GM23248 (cell line): ENCODE results near the gene NRCAM. TPM values are rescaled to one million over a fixed set of nuclear protein-coding genes. Genes with fewer than 3 reads are reported as not detected.

ENCODE experiments used
- DNase-seq: peaks from one replicate; pipeline ENCODE4 v3.0.0-alpha.2; 2015
- H2AFZ ChIP-seq: fragments of 200-600 bp; sonication (generic); 2 replicates; pipeline ENCODE4 v1.6.1; 2016; ENCODE audit warnings: antibody characterized with exemption
- H3F3A ChIP-seq: fragments of 200-600 bp; sonication (generic); 2 replicates; pipeline ENCODE4 v1.6.1; 2016; ENCODE audit warnings: mild to moderate bottlenecking, antibody characterized with exemption, mixed run types; ENCODE audit not compliant: insufficient read depth
- H3K27ac ChIP-seq: fragments of 200-600 bp; sonication (generic); 2 replicates; pipeline ENCODE4 v1.5.1; 2016; ENCODE audit warnings: mild to moderate bottlenecking
- H3K27me3 ChIP-seq: fragments of 200-600 bp; sonication (generic); replicated peaks from 2 replicates; pipeline ENCODE4 v1.6.1; 2016; ENCODE audit warnings: mild to moderate bottlenecking; ENCODE audit not compliant: insufficient read depth
- H3K36me3 ChIP-seq: fragments of 200-600 bp; sonication (generic); 2 replicates; pipeline ENCODE4 v1.6.1; 2016; ENCODE audit warnings: low read depth, mild to moderate bottlenecking
- H3K4me1 ChIP-seq: fragments of 200-600 bp; sonication (generic); 2 replicates; pipeline ENCODE4 v1.6.1; 2016; ENCODE audit warnings: mild to moderate bottlenecking; ENCODE audit not compliant: insufficient read depth
- H3K4me2 ChIP-seq: fragments of 200-600 bp; sonication (generic); one replicate; pipeline ENCODE4 v1.6.1; 2016; ENCODE audit warnings: mild to moderate bottlenecking; ENCODE audit not compliant: unreplicated experiment
- H3K4me3 ChIP-seq: fragments of 200-600 bp; sonication (generic); 2 replicates; pipeline ENCODE4 v1.5.1; 2016; ENCODE audit warnings: mild to moderate bottlenecking
- H3K79me2 ChIP-seq: fragments of 200-600 bp; sonication (generic); 2 replicates; pipeline ENCODE4 v1.6.1; 2016; ENCODE audit warnings: mild to moderate bottlenecking; ENCODE audit not compliant: insufficient read depth
- H3K9ac ChIP-seq: fragments of 200-600 bp; sonication (generic); 2 replicates; pipeline ENCODE4 v1.6.1; 2016; ENCODE audit warnings: mild to moderate bottlenecking
- H3K9me2 ChIP-seq: fragments of 200-600 bp; sonication (generic); 2 replicates; pipeline ENCODE4 v1.6.1; 2016; ENCODE audit warnings: mixed run types, mild to moderate bottlenecking, moderate library complexity; ENCODE audit not compliant: insufficient read depth
- H3K9me3 ChIP-seq: fragments of 200-600 bp; sonication (generic); one replicate; pipeline ENCODE4 v1.6.1; 2017; ENCODE audit warnings: low read depth
- H4K20me1 ChIP-seq: fragments of 200-600 bp; sonication (generic); 2 replicates; pipeline ENCODE4 v1.6.0; 2016; ENCODE audit not compliant: insufficient read depth
- EZH2 ChIP-seq: fragments of 200-600 bp; sonication (generic); IDR thresholded peaks from 2 replicates; pipeline ENCODE4 v1.6.1; 2018; ENCODE audit warnings: antibody characterized with exemption, mild to moderate bottlenecking; ENCODE audit not compliant: insufficient read depth, poor library complexity, severe bottlenecking
- EZH2phosphoT487 ChIP-seq: fragments of 200-600 bp; sonication (generic); IDR thresholded peaks from 2 replicates; pipeline ENCODE4 v1.6.1; 2018; ENCODE audit warnings: antibody characterized with exemption, moderate library complexity, mild to moderate bottlenecking, low read depth; ENCODE audit not compliant: insufficient read depth
- WGBS, 2 experiments: methylation state at CpG; one replicate each; pipeline ENCODE4 v1.1.6; 2015 to 2017; ENCODE audit warnings: low lambda C conversion rate in 2 of 2, low coverage in 1 of 2; ENCODE audit errors: missing lambda C conversion rate in 2 of 2; 5-methylcytosine and 5-hydroxymethylcytosine counted together
- in situ Hi-C: fragments of 300-500 bp; cut with MboI; formaldehyde crosslinking; loops from 2 replicates; pipeline ENCODE4 v1.15.0; 2020
- polyA plus RNA-seq: library from polyadenylated mRNA; unstranded; fragments of >200 nt; fragmentation: Nextera tagmentation; extraction: Ambion mirVana; gene quantifications from 2 replicates; pipeline ENCODE4 v1.2.1, GENCODE V29; 2016
- total RNA-seq: library from RNA; depleted of rRNA; stranded (reverse); fragments of >200 nt; shearing (Covaris generic); gene quantifications from 2 replicates; pipeline ENCODE4 v1.2.3, GENCODE V29; 2014

Gene NRCAM
- total and polyA plus RNA-seq, 2 experiments from 2014 or later = 5.1 to 7.0 TPM

GRCh38 chr7:108464743-108465142 lies 8.5 kb upstream of the NRCAM start:
- H3K4me2 ChIP-seq = no peak overlapping the region
- H3K9ac ChIP-seq = no peak overlapping the region
- H3K9me2 ChIP-seq = no peaks in the 10 kb centered on the region
- no peaks in the 10 kb centered on the region for H3K36me3 ChIP-seq
- in situ Hi-C loops = no loop called here
- no peaks in the 10 kb centered on the region for H3K9me3 ChIP-seq
- H3K4me1 ChIP-seq = no peaks in the 10 kb centered on the region
- no peak for TF ChIP-seq EZH2phosphoT487
- TF ChIP-seq EZH2 = no peak
- H2AFZ ChIP-seq = no peak overlapping the region
- H3K27me3 ChIP-seq = no peaks in the 10 kb centered on the region
- H4K20me1 ChIP-seq = no peaks in the 10 kb centered on the region
- H3K79me2 ChIP-seq = no peaks in the 10 kb centered on the region
- WGBS, 2 experiments = 93 to 95% methylated on average over 2 of the region's 2 CpGs
- no peak overlapping the region for H3K4me3 ChIP-seq
- H3K27ac ChIP-seq = no peak overlapping the region
- peaks cover 6% of the 10 kb centered on the region; the same call in 1 of the 2 replicates for H3F3A ChIP-seq
- peak; percentile 34 for DNase-seq

GRCh38 chr7:108463613-108464012 lies 7.4 kb upstream of the NRCAM start:
- H3K9me3 ChIP-seq = no peaks in the 10 kb centered on the region
- no peaks in the 10 kb centered on the region for H3K27me3 ChIP-seq

GRCh38 chr7:108461840-108462239 lies 5.6 kb upstream of the NRCAM start:
- Histone ChIP-seq H3K27me3 (no peaks in the 10 kb centered on the region), H3K27ac (no peak overlapping the region), H3K4me1 (no peaks in the 10 kb centered on the region), H3K36me3 (no peaks in the 10 kb centered on the region), H3F3A (peaks cover 9% of the 10 kb centered on the region; the same call in 1 of the 2 replicates), H3K4me2 (no peak overlapping the region), H3K9ac (no peak overlapping the region), H3K9me3 (no peaks in the 10 kb centered on the region), H2AFZ (no peak overlapping the region), H4K20me1 (no peaks in the 10 kb centered on the region), H3K4me3 (no peak overlapping the region), H3K79me2 (no peaks in the 10 kb centered on the region), H3K9me2 (no peaks in the 10 kb centered on the region)
- DNase-seq = peak; percentile 23
- 25 to 32% methylated on average over 3 of the region's 3 CpGs for WGBS, 2 experiments
- TF ChIP-seq EZH2 (no peak), EZH2phosphoT487 (no peak)
- in situ Hi-C loops = no loop called here

More at GRCh38 chr7:108463613-108464012, 7.4 kb upstream of the NRCAM start:
- H4K20me1 ChIP-seq = no peaks in the 10 kb centered on the region
- no peaks in the 10 kb centered on the region for H3K79me2 ChIP-seq
- no peak overlapping the region for H2AFZ ChIP-seq
- no peaks in the 10 kb centered on the region for H3K9me2 ChIP-seq
- in situ Hi-C loops = no loop called here
- H3K9ac ChIP-seq = no peak overlapping the region
- no peak overlapping the region for H3K4me2 ChIP-seq
- no peak overlapping the region for H3K4me3 ChIP-seq
- peaks cover 6% of the 10 kb centered on the region; the same call in 1 of the 2 replicates for H3F3A ChIP-seq
- no peak for DNase-seq
- H3K36me3 ChIP-seq = no peaks in the 10 kb centered on the region
- WGBS, 2 experiments = 88 to 89% methylated on average over 2 of the region's 2 CpGs
- TF ChIP-seq EZH2 (no peak), EZH2phosphoT487 (no peak)
- no peak overlapping the region for H3K27ac ChIP-seq
- no peaks in the 10 kb centered on the region for H3K4me1 ChIP-seq

GRCh38 chr7:108460964-108461363 lies 4.7 kb upstream of the NRCAM start:
- Histone ChIP-seq H3K79me2 (no peaks in the 10 kb centered on the region), H3K27me3 (no peaks in the 10 kb centered on the region), H3F3A (peaks cover 9% of the 10 kb centered on the region; the same call in 1 of the 2 replicates), H3K4me3 (no peak overlapping the region), H4K20me1 (no peaks in the 10 kb centered on the region), H3K36me3 (no peaks in the 10 kb centered on the region), H3K4me1 (no peaks in the 10 kb centered on the region), H3K27ac (no peak overlapping the region), H3K9me3 (no peaks in the 10 kb centered on the region), H2AFZ (no peak overlapping the region), H3K9ac (no peak overlapping the region), H3K9me2 (no peaks in the 10 kb centered on the region), H3K4me2 (no peak overlapping the region)
- TF ChIP-seq EZH2phosphoT487 (no peak), EZH2 (no peak)
- 86 to 94% methylated on average over 1 of the region's 1 CpG for WGBS, 2 experiments
- no peak for DNase-seq
- in situ Hi-C loops = no loop called here
